ENCODE measurements around the gene RPS6KB2.

The RPS6KB2 gene

GRCh38 chr11:67418476-67419281, 9.6 kb upstream of the RPS6KB2 start:
- no peak for DNase-seq (ENCODE audit: extremely low read depth, low read depth)
- TF ChIP-seq CTCF (IDR thresholded peaks at IDR 0.05; ENCODE audit: low read depth, low read length, missing control alignments): no peak

GRCh38 chr11:67419325-67420049, 8.8 kb upstream of the RPS6KB2 start:
- DNase-seq (ENCODE audit: extremely low read depth, low read depth): no peak
- no peak for TF ChIP-seq CTCF (IDR thresholded peaks at IDR 0.05; ENCODE audit: low read depth, low read length, missing control alignments)
- no peak overlapping the region for H3K4me3 ChIP-seq (replicated peaks; ENCODE audit: low read depth, low read length)

More at GRCh38 chr11:67418476-67419281, 9.6 kb upstream of the RPS6KB2 start:
- H3K4me3 ChIP-seq (replicated peaks; ENCODE audit: low read depth, low read length): no peak overlapping the region

- no peak for DNase-seq (ENCODE audit: extremely low read depth, low read depth)
- TF ChIP-seq CTCF (IDR thresholded peaks at IDR 0.05; ENCODE audit: low read depth, low read length, missing control alignments): no peak
- H3K4me3 ChIP-seq (replicated peaks; ENCODE audit: low read depth, low read length): peak overlapping the region; percentile 31
Measured at GRCh38 chr11:67420147-67420645, 8.1 kb upstream of the RPS6KB2 start.

GRCh38 chr11:67420646-67421429, 7.5 kb upstream of the RPS6KB2 start:
- peak; percentile 45 for DNase-seq (ENCODE audit: extremely low read depth, low read depth)
- TF ChIP-seq CTCF (IDR thresholded peaks at IDR 0.05; ENCODE audit: low read depth, low read length, missing control alignments): no peak
- peak overlapping the region; percentile 31 for H3K4me3 ChIP-seq (replicated peaks; ENCODE audit: low read depth, low read length)

GRCh38 chr11:67421430-67422031, 6.8 kb upstream of the RPS6KB2 start:
- H3K4me3 ChIP-seq (replicated peaks; ENCODE audit: low read depth, low read length): peak overlapping the region; percentile 31
- DNase-seq (ENCODE audit: extremely low read depth, low read depth): no peak
- no peak for TF ChIP-seq CTCF (IDR thresholded peaks at IDR 0.05; ENCODE audit: low read depth, low read length, missing control alignments)

- TF ChIP-seq CTCF (IDR thresholded peaks at IDR 0.05; ENCODE audit: low read depth, low read length, missing control alignments): no peak
- DNase-seq (ENCODE audit: extremely low read depth, low read depth): no peak
Measured at GRCh38 chr11:67422891-67423290, 5.4 kb upstream of the RPS6KB2 start.

More at GRCh38 chr11:67422891-67423290, 5.4 kb upstream of the RPS6KB2 start:
- H3K4me3 ChIP-seq (replicated peaks; ENCODE audit: low read depth, low read length): no peak overlapping the region
